Neural cell (in vitro differentiated cells): Measurements from ENCODE around the gene PCDH15. TPM values are rescaled to one million over a fixed set of nuclear protein-coding genes. Genes with fewer than 3 reads are reported as not detected.

Experiments used
- H2AFZ ChIP-seq: fragments of 200-600, 300-800 bp; sonication (generic), shearing (Covaris generic); 2 replicates; pipeline ENCODE4 v1.6.0; 2014; ENCODE audit warnings: low read depth, mild to moderate bottlenecking, antibody characterized with exemption, low read length, moderate library complexity
- H3F3A ChIP-seq: fragments of 200-600 bp; shearing (Covaris generic); 2 replicates; pipeline ENCODE4 v1.6.1; 2016; ENCODE audit warnings: mild to moderate bottlenecking, moderate library complexity, mixed read lengths, antibody characterized with exemption, low read length; ENCODE audit not compliant: insufficient read depth, poor library complexity, severe bottlenecking
- H3K27ac ChIP-seq: fragments of 200-600, 300-800 bp; sonication (generic), shearing (Covaris generic); 2 replicates; pipeline ENCODE4 v1.5.1; 2014; ENCODE audit warnings: mild to moderate bottlenecking, low read length, moderate library complexity
- H3K27me3 ChIP-seq: fragments of 300-800, 200-600 bp; sonication (generic), shearing (Covaris generic); 2 replicates; pipeline ENCODE4 v1.6.0; 2014; ENCODE audit warnings: mild to moderate bottlenecking, low read depth, low read length, moderate library complexity; ENCODE audit not compliant: insufficient read depth
- H3K36me3 ChIP-seq: fragments of 300-800, 200-600 bp; sonication (generic), shearing (Covaris generic); 2 replicates; pipeline ENCODE4 v1.5.1; 2014; ENCODE audit warnings: mild to moderate bottlenecking, antibody characterized with exemption, low read length, moderate library complexity; ENCODE audit not compliant: insufficient read depth
- H3K4me2 ChIP-seq: fragments of 300-800, 200-600 bp; sonication (generic), shearing (Covaris generic); 2 replicates; pipeline ENCODE4 v1.6.0; 2014; ENCODE audit warnings: mild to moderate bottlenecking, low read length
- H3K4me3 ChIP-seq: fragments of 300-800, 200-600 bp; sonication (generic), shearing (Covaris generic); 2 replicates; pipeline ENCODE4 v1.5.1; 2014; ENCODE audit warnings: mild to moderate bottlenecking, low read length, moderate library complexity
- H3K79me2 ChIP-seq: fragments of 200-600 bp; shearing (Covaris generic); replicated peaks from 2 replicates; pipeline ENCODE4 v1.6.0; 2014; ENCODE audit warnings: mild to moderate bottlenecking, low read length, moderate library complexity; ENCODE audit not compliant: insufficient read depth
- H3K9ac ChIP-seq: fragments of 300-800, 200-600 bp; sonication (generic), shearing (Covaris generic); 2 replicates; pipeline ENCODE4 v1.6.1; 2016; ENCODE audit warnings: mild to moderate bottlenecking, low read length, mixed read lengths
- H3K9me2 ChIP-seq: fragments of 200-600 bp; shearing (Covaris generic); 2 replicates; pipeline ENCODE4 v1.6.1; 2016; ENCODE audit warnings: mild to moderate bottlenecking, low read length, mixed read lengths; ENCODE audit not compliant: insufficient read depth
- H3K9me3 ChIP-seq: fragments of 200-600, 300-800 bp; sonication (generic), shearing (Covaris generic); 2 replicates; pipeline ENCODE4 v1.6.1; 2016; ENCODE audit warnings: mild to moderate bottlenecking, mixed run types, low read length, moderate library complexity, mixed read lengths
- H4K20me1 ChIP-seq: fragments of 200-600 bp; shearing (Covaris generic); 2 replicates; pipeline ENCODE4 v1.6.1; 2016; ENCODE audit warnings: mild to moderate bottlenecking, mixed run types; ENCODE audit not compliant: insufficient read depth
- EP300 ChIP-seq: fragments of 450-650 bp; conservative IDR thresholded peaks from 2 replicates; pipeline ENCODE4 v1.6.1; 2014; ENCODE audit warnings: antibody characterized with exemption, mild to moderate bottlenecking, moderate library complexity; ENCODE audit not compliant: poor library complexity, severe bottlenecking
- EZH2 ChIP-seq: fragments of 200-600, 300-800 bp; shearing (Covaris generic), sonication (generic); IDR thresholded peaks from 2 replicates; pipeline ENCODE4 v1.6.1; 2014; ENCODE audit warnings: antibody characterized with exemption, low read length, borderline replicate concordance, mild to moderate bottlenecking; ENCODE audit not compliant: insufficient read depth, poor library complexity, severe bottlenecking
- MXI1 ChIP-seq: fragments of 450-650 bp; conservative IDR thresholded peaks from 2 replicates; pipeline ENCODE4 v1.6.1; 2014; ENCODE audit warnings: antibody characterized with exemption, mild to moderate bottlenecking; ENCODE audit not compliant: poor library complexity, severe bottlenecking
- POLR2AphosphoS5 ChIP-seq: IDR thresholded peaks from 2 replicates; pipeline ENCODE4 v1.6.1; 2012
- RAD21 ChIP-seq: fragments of 450-650 bp; conservative IDR thresholded peaks from 2 replicates; pipeline ENCODE4 v1.6.1; 2014; ENCODE audit warnings: antibody characterized with exemption, mild to moderate bottlenecking, moderate library complexity
- SMC3 ChIP-seq: fragments of 450-650 bp; conservative IDR thresholded peaks from 2 replicates; pipeline ENCODE4 v1.6.1; 2014; ENCODE audit warnings: antibody characterized with exemption, mild to moderate bottlenecking, moderate library complexity; ENCODE audit not compliant: poor library complexity
- TAF1 ChIP-seq: IDR thresholded peaks from 2 replicates; pipeline ENCODE4 v1.6.1; 2012; ENCODE audit warnings: low read depth
- polyA plus RNA-seq: library from polyadenylated mRNA; depleted of rRNA; stranded (reverse); fragments of >200 nt; gene quantifications from 2 replicates; pipeline ENCODE4 v1.2.3, GENCODE V29; 2014
- TF ChIP-seq, protein P1 (sequence below): fragments of 450-650 bp; IDR thresholded peaks from 2 replicates; pipeline ENCODE4 v1.5.1; 2014; ENCODE audit warnings: antibody characterized with exemption, mild to moderate bottlenecking, moderate library complexity; ENCODE audit not compliant: poor library complexity, severe bottlenecking
- TF ChIP-seq, protein P2 (sequence below): IDR thresholded peaks from 2 replicates; pipeline ENCODE4 v1.6.1; 2012; ENCODE audit warnings: borderline replicate concordance

PCDH15 gene
- polyA plus RNA-seq, 1 donor from 2014 or later: 1.2 TPM

- TF ChIP-seq TAF1 (no peak), SMC3 (no peak), EP300 (no peak), MXI1 (no peak), EZH2 (no peak), POLR2AphosphoS5 (no peak), RAD21 (no peak)
- TF ChIP-seq, protein P1, sequence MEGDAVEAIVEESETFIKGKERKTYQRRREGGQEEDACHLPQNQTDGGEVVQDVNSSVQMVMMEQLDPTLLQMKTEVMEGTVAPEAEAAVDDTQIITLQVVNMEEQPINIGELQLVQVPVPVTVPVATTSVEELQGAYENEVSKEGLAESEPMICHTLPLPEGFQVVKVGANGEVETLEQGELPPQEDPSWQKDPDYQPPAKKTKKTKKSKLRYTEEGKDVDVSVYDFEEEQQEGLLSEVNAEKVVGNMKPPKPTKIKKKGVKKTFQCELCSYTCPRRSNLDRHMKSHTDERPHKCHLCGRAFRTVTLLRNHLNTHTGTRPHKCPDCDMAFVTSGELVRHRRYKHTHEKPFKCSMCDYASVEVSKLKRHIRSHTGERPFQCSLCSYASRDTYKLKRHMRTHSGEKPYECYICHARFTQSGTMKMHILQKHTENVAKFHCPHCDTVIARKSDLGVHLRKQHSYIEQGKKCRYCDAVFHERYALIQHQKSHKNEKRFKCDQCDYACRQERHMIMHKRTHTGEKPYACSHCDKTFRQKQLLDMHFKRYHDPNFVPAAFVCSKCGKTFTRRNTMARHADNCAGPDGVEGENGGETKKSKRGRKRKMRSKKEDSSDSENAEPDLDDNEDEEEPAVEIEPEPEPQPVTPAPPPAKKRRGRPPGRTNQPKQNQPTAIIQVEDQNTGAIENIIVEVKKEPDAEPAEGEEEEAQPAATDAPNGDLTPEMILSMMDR: no peak
- TF ChIP-seq, protein P2, sequence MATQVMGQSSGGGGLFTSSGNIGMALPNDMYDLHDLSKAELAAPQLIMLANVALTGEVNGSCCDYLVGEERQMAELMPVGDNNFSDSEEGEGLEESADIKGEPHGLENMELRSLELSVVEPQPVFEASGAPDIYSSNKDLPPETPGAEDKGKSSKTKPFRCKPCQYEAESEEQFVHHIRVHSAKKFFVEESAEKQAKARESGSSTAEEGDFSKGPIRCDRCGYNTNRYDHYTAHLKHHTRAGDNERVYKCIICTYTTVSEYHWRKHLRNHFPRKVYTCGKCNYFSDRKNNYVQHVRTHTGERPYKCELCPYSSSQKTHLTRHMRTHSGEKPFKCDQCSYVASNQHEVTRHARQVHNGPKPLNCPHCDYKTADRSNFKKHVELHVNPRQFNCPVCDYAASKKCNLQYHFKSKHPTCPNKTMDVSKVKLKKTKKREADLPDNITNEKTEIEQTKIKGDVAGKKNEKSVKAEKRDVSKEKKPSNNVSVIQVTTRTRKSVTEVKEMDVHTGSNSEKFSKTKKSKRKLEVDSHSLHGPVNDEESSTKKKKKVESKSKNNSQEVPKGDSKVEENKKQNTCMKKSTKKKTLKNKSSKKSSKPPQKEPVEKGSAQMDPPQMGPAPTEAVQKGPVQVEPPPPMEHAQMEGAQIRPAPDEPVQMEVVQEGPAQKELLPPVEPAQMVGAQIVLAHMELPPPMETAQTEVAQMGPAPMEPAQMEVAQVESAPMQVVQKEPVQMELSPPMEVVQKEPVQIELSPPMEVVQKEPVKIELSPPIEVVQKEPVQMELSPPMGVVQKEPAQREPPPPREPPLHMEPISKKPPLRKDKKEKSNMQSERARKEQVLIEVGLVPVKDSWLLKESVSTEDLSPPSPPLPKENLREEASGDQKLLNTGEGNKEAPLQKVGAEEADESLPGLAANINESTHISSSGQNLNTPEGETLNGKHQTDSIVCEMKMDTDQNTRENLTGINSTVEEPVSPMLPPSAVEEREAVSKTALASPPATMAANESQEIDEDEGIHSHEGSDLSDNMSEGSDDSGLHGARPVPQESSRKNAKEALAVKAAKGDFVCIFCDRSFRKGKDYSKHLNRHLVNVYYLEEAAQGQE: no peak
- Histone ChIP-seq H3K9ac (no peak overlapping the region), H3K9me2 (no peaks in the 10 kb centered on the region), H3K27ac (no peak overlapping the region), H3K27me3 (no peaks in the 10 kb centered on the region), H4K20me1 (no peaks in the 10 kb centered on the region), H2AFZ (no peak overlapping the region), H3K9me3 (no peaks in the 10 kb centered on the region), H3K4me2 (no peak overlapping the region), H3K36me3 (no peaks in the 10 kb centered on the region), H3K79me2 (no peaks in the 10 kb centered on the region), H3F3A (no peaks in the 10 kb centered on the region), H3K4me3 (no peak overlapping the region)
Observed at GRCh38 chr10:54503863-54504262, 297.2 kb downstream of the PCDH15 start.

- TF ChIP-seq, protein P1: no peak
- TF ChIP-seq TAF1: no peak
- Histone ChIP-seq H3K4me3 (no peak overlapping the region), H3K9ac (no peak overlapping the region), H3K9me3 (no peaks in the 10 kb centered on the region), H3K36me3 (no peaks in the 10 kb centered on the region), H3K79me2 (no peaks in the 10 kb centered on the region), H2AFZ (no peak overlapping the region), H3K4me2 (no peak overlapping the region), H3K27ac (no peak overlapping the region), H3K9me2 (no peaks in the 10 kb centered on the region), H3K27me3 (no peaks in the 10 kb centered on the region), H3F3A (no peaks in the 10 kb centered on the region), H4K20me1 (no peaks in the 10 kb centered on the region)
Observed at GRCh38 chr10:54501929-54502328, 299.1 kb downstream of the PCDH15 start.
